Stimulated activated CD4-positive, alpha-beta T cell treated with anti-CD3 and anti-CD28 coated beads, Interleukin-4, amount 100 ng/mL, for 48 hours (primary cell): ENCODE results near the gene ZNF516.

ENCODE experiments used
- DNase-seq, 2 donors: peaks; one replicate each; pipeline ENCODE4 v3.0.0-alpha.2; 2020; ENCODE audit warnings: low read depth in 2 of 2

ZNF516 gene

DNA sequence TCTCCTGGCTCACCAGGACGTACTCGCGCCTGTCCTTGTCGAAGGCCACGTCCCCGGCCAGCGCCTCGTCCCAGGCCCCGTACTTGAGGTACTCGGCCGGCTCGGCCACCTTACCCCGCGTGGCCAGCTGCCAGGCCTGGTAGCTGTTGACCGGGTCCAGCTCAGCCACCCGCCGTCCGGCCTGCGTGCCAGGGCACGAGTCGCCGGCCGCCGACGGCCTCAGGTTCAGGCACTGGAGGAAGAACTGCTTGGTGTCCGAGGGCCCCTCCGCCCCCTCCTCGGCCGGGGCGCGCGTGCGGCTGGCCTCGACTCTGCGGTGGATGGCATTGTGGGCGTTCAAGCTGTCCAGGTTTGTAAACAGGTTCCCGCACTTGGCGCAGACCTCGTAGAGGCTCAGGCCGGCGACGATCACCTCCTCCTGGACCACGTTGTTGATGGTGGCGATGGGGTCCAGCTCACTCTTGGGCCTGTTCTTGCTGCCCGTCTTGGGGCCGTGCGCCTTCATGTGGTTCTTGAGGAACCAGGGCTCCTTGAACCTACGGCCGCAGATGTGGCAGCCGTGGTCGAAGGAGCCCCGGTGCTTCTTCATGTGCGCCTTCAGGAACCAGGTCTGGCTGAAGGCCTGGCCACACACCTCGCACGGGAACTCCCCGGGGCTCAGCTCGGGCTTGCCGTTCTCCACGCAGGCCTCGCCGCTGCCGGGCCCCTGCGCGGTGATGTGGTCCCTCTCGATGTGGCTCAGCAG lies 53.2 kb downstream of the ZNF516 start:
- DNase-seq = no peak

DNA sequence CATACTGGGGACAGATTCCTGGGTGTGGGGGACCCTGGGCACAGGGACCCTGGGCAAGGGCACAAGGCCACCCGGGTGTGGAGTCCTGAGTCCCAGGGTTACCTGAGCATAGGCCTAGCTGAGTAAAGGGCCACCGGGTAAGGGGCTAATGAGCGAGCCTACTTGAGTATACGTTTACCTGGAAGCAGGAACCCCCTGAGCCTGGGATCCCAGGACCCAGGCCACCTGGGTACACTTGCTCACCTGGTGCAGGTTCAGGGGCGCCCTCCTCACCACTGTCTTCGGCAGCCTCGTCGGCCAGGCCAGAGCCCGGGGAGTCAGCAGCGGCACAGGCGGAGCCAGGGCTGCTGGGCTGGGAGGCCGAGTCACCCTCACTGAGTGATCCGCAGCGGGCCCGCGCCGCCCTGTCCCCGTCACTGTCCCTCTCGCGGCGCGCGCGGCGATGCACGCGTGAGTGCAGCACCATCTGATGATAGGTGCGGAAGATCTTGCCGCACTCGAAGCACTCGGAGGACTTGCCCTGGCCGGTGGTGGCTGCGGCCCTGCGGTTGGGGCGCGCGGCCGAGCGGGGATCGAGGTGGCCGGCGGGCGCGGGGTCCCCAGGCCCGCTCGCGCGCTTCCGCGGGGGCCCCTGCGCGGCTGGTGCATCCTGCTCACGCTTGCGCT lies 53.9 kb downstream of the ZNF516 start:
- DNase-seq = no peak

DNA sequence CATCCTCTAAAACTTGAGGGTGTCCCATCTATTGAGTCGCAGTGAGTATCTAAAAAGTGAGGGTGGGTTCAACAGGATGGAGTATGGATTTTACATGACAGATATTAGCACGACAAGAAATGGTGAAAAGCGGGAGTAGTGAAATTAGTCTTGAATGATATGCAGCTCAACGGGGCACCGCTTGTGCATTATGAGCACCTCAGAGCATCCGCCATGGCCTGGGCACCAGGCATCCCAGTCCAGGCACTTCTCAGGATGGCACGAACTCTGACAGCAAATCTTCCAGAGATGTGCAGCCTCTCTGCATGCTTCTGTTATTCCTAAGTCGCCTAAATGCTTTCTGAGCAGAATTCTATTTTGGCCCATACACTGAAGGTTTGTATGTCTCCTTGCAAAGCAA lies 57.1 kb downstream of the ZNF516 start:
- DNase-seq = no peak

DNA sequence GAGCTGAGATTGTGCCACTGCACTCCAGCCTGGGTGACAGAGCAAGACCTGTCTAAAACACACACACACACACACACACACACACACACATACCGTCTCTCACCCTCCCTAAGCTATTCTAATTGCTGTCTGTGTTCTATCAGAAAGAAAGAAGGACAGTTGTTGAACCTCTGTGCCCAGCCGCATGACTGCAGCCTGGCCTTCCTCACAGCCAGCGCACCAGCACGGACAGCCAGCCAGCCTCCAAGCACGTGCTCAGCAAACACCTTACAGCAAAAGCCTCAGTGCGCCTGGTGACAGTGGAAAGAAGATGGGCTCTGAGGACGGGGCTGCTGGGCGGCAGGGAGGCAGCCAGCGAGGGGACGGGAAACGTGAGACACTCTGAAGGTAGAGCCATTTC lies 58.0 kb downstream of the ZNF516 start:
- DNase-seq = no peak

DNA sequence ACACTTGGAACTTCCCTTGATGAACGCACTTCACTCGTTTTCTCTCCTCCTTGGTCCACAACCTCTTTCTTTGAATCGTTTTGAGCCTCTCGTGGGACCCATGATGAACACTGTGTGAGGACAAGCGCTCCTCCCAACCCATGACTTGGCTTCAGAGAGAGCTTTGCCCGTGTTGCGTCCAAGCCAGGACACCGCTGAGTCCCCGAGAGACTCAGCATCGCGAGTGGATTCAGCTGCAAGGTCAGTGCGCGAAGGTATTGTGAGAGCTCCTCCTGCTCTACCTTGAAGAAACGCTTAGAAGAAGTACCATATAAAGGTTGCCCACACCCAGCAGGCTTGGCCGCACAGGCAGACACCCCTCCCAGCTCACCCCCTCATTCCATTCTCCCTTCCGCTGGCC lies 58.7 kb downstream of the ZNF516 start:
- no peak for DNase-seq

DNA sequence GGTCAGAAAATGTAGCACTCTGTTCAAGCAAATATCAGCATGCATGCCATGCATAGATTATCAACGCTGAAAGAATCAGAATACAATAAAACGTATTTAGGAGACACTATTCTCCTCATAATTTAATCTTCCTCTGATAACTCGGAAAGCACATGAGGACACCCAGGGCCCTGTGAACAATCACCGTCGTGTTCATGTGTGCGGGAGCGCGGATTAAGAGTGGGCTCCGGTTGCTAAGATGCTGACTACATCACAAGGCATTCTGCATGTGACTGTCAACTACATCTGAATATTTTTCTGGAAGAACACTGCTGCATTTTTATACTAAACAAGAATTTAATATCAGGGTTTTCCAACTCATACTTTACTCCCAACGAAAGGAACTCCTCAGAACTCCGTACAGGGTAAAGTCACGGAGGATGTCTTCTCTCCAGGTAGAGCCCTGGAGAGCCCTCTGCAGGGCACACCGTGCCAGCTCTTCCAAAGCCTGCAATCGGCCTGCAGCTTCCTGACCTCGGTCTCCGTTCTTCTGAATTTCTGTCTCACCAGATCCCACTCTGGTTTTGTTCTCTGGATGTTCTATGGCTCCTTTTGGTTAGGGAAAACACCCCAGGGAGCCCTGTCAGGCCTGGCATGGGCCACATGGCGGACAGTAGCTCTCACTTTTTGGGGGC lies 59.6 kb downstream of the ZNF516 start:
- no peak for DNase-seq

DNA sequence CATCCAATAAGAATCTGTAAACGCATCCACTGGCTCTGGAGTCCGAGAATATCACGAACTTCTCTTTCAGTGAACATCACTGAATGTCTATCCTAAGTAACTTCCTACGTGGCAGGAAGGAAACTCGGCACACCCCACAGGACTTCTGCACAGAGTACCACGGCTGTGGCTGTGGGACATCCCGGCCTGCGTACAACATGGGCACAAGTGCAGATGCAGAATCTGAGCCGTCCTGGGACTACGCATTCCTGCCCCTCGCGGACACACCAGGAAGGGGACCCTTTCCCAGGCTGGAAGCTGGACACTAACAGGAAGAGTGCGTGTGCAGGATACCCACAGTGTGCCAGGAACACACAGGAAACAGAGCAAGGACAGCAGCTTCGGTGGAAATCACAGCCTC lies 60.6 kb downstream of the ZNF516 start:
- DNase-seq = no peak

GRCh38 chr18:76433788-76434187 lies 61.3 kb downstream of the ZNF516 start:
- no peak for DNase-seq

- DNase-seq = no peak
These were observed 61.9 kb downstream of the ZNF516 start for GRCh38 chr18:76432970-76433767.

- no peak for DNase-seq
These were observed 62.7 kb downstream of the ZNF516 start for GRCh38 chr18:76432274-76432755.

- DNase-seq = no peak
These were observed 63.4 kb downstream of the ZNF516 start for GRCh38 chr18:76431437-76432273.

- DNase-seq = no peak
These were observed 64.4 kb downstream of the ZNF516 start for GRCh38 chr18:76430636-76431035.

GRCh38 chr18:76429262-76430126 lies 65.5 kb downstream of the ZNF516 start:
- DNase-seq = no peak

DNA sequence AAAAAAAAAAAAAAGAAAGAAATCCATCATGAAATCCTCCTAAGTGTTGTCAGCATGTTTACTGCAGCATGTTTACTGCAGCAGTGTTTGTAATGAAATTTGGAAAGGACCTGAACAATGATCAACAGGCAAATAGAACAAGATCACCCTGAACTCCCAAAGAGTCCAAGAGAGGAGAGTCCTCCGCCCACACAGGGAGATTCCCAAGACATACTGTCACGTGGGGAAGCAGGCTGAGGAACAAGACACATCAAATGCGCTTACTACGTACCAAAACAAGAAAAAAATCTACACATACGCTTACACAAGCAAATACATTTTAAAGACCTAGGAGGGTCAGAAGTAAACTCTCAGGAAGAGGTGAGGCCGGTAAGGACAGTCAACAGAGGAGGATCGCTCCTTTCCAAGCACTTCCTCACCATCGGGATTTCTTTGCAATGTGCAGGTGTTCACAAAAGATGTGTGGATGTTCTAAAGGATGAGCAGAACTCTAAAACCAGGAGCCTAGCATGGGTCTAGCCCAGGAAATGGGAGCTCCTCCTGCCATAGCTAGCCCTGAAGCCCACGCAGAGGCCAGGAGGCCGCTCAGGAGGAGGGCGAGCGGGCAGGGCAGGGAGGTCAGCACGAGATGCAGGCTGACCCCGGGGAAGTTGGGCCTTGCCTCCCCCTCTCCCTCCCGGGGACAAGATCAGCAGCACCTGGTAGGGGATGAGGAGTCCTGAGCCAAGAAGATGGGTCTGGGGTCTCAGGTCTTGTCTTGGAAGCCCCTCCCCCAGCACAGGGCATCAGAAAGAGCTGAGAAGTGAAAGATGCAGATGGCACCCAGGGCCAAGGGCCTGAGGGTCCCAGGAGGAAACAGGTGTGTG lies 66.4 kb downstream of the ZNF516 start:
- DNase-seq = no peak

DNA sequence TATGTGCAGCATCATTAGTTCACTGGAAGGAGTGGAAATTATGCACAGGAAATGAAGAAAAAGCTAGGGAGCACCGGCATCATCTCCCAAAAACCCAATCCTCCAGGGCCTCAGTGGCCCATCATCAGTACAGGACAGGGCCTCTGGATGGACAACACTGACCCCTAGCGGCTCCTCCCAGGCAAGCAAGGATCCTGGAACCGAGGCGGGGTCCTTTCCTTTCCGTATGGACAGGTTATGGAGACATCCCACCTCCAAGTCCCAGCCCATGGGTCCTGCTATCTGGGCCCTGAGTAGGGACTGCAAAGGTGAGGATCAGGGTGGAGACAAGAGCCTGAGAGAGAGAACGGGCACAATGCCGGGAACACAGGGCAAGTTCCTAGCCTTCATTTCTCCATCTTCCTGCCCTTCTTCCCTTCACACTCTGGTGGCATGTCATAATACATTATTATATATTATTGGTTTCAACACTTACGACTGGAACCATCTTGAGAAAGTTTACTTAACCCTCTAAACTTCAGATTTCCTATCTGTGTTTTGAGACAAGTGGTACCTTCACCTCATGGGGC lies 68.2 kb downstream of the ZNF516 start:
- DNase-seq = peak in 1 of 2 donors; percentile 17

DNA sequence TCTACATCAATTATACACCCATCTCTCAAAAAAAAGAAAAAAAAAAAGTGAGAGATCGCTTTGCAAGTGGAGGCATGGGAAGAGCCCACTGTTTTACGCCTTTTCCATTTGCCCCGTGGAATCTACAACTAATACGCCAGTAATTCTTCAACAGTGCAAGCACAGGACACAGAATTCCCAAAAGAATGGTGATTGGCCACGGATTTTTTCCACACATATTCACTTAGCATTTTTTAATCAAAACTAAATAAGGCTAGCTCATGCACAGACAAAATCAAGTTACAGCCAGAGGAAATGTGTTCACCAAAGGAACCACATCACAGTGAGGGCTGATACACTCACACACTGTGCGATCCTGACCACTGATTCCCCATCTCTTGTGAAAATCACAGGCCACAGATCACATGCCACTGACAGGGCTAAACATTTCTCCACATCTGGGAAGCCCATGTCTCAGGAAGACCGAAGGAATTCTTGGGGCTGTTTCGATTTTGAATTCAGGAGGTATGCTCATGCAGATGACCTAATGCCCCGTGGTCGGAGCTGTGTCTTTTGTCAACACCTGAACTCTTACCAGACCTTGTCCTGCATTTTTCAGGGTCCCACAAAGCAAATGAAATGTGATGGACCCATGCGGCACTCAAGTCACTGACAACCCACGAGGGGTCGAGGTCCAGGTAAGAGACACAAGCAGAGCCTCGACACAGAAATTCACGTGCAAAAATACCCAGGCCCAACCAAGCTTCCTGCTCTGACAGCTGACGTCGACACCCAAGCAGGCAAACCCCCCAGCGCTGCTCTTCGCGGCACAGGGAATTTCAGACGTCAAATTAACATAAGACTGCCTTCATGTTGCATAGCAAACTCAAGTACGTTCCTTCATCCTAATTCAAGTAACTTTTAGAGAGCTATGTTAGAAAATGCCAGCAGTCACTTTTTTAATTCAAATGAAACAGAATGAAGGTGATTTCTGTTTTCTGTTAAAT lies 69.6 kb downstream of the ZNF516 start:
- DNase-seq = no peak

DNA sequence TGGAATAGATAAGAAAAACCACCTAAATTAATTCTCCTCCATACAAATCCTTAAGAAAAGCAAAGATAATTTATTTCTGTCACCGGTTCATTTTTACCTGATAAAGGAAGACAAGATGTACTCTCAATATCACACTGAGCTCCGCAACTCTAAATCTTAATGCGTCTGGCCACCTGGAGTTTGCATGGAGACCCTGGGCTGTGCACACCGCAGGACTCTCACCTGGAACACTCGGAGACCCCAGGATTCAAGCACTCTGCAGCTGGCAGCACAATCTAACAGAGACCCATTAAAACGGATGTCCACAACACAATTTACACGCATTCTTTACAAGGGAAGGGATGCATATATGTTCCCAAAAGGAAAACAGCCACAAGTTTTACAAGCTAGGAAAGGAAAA lies 72.2 kb downstream of the ZNF516 start:
- no peak for DNase-seq

DNA sequence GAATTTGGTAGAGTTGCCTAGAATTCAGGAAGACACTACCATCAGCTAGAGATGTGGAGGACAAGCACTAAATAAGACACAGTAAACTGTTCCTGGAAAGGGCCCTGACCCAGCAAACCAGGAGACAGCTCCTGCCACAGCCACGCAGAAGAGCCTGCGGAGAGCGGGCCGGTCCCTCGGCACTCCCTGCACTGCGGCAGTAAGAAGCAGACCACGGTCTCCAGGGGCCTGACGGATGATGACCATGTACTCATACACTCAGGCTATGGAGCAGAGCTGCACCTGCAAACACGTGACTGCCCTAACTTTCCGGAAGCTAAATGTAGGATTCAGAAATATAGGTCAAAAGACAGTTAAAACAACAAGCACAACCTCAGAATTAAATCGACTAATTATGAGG lies 72.9 kb downstream of the ZNF516 start:
- no peak for DNase-seq
